Astrocyte (in vitro differentiated cells and primary cell): Measurements from ENCODE around the gene FBXL14. TPM values are rescaled to one million over a fixed set of nuclear protein-coding genes. Genes with fewer than 3 reads are reported as not detected.
"Not testable (repeated sequence)": the region's sequence is repeated elsewhere in the genome, so short reads cannot be mapped to it uniquely, and the experiment has no call there.

Source experiments
- DNase-seq: peaks from one replicate; pipeline ENCODE4 v3.0.0-alpha.2; 2010; ENCODE audit warnings: low read depth
- FAIRE-seq: peaks from 2 replicates; lab custom pipeline; 2011; peaks lifted over from hg19 to GRCh38; lab: Jason Lieb, UNC
- H2AFZ ChIP-seq: 2 replicates; pipeline ENCODE4 v1.6.0; 2012; ENCODE audit warnings: low read depth, low read length, inconsistent platforms
- H3K27ac ChIP-seq: 2 replicates; pipeline ENCODE4 v1.5.1; 2011; ENCODE audit warnings: low read depth, low read length, inconsistent platforms
- H3K27me3 ChIP-seq: 2 replicates; pipeline ENCODE4 v1.6.0; 2011; ENCODE audit warnings: low read length, inconsistent platforms; ENCODE audit not compliant: insufficient read depth
- H3K36me3 ChIP-seq: 2 replicates; pipeline ENCODE4 v1.5.1; 2011; ENCODE audit warnings: low read length, inconsistent platforms; ENCODE audit not compliant: insufficient read depth
- H3K4me1 ChIP-seq: 2 replicates; pipeline ENCODE4 v1.5.1; 2011; ENCODE audit warnings: low read length, inconsistent platforms; ENCODE audit not compliant: insufficient read depth
- H3K4me2 ChIP-seq: 2 replicates; pipeline ENCODE4 v1.6.0; 2012; ENCODE audit warnings: low read length, inconsistent platforms
- H3K4me3 ChIP-seq: 2 replicates; pipeline ENCODE4 v1.5.1; 2011; ENCODE audit warnings: low read depth, mild to moderate bottlenecking, low read length, inconsistent platforms; ENCODE audit not compliant: insufficient read depth
- H3K79me2 ChIP-seq: 2 replicates; pipeline ENCODE4 v1.6.0; 2012; ENCODE audit warnings: mild to moderate bottlenecking, low read length, inconsistent platforms; ENCODE audit not compliant: insufficient read depth
- H3K9ac ChIP-seq: 2 replicates; pipeline ENCODE4 v1.6.0; 2012; ENCODE audit warnings: mild to moderate bottlenecking, low read length, inconsistent platforms
- H3K9me3 ChIP-seq: 2 replicates; pipeline ENCODE4 v1.5.1; 2012; ENCODE audit warnings: low read depth, mild to moderate bottlenecking, low read length, inconsistent platforms; ENCODE audit not compliant: insufficient read depth
- H4K20me1 ChIP-seq: 2 replicates; pipeline ENCODE4 v1.6.0; 2012; ENCODE audit warnings: low read length, inconsistent platforms; ENCODE audit not compliant: insufficient read depth
- H3K27ac Mint-ChIP-seq: one replicate; pipeline ENCODE4 v1.8.0; 2021; ENCODE audit warnings: mild to moderate bottlenecking, mixed read lengths; ENCODE audit not compliant: unreplicated experiment
- H3K27me3 Mint-ChIP-seq: one replicate; pipeline ENCODE4 v1.8.0; 2021; ENCODE audit warnings: low read depth, mixed read lengths; ENCODE audit not compliant: unreplicated experiment
- H3K36me3 Mint-ChIP-seq: one replicate; pipeline ENCODE4 v1.8.0; 2021; ENCODE audit warnings: low read depth, mixed read lengths; ENCODE audit not compliant: unreplicated experiment
- H3K4me1 Mint-ChIP-seq: one replicate; pipeline ENCODE4 v1.8.0; 2021; ENCODE audit warnings: low read depth, mixed read lengths; ENCODE audit not compliant: unreplicated experiment
- H3K4me3 Mint-ChIP-seq: one replicate; pipeline ENCODE4 v1.8.0; 2021; ENCODE audit warnings: mild to moderate bottlenecking, moderate library complexity, mixed read lengths; ENCODE audit not compliant: unreplicated experiment
- H3K9me3 Mint-ChIP-seq: one replicate; pipeline ENCODE4 v1.8.0; 2021; ENCODE audit warnings: mild to moderate bottlenecking, mixed read lengths; ENCODE audit not compliant: unreplicated experiment
- EZH2 ChIP-seq: IDR thresholded peaks from 2 replicates; pipeline ENCODE4 v1.6.1; 2012; ENCODE audit warnings: mild to moderate bottlenecking, low read length, inconsistent platforms; ENCODE audit not compliant: insufficient read depth
- total RNA-seq: library from RNA; stranded (reverse); gene quantifications from 2 replicates; pipeline ENCODE4 v1.2.1, GENCODE V29; 2021
- TF ChIP-seq, protein P1 (sequence below): IDR thresholded peaks from 2 replicates; pipeline ENCODE4 v1.5.1; 2011; ENCODE audit warnings: low read depth, mild to moderate bottlenecking, inconsistent platforms, low read length, moderate library complexity; ENCODE audit not compliant: insufficient read depth

FBXL14 gene
- total RNA-seq, 1 donor from 2014 or later, result 9.2 TPM

DNA sequence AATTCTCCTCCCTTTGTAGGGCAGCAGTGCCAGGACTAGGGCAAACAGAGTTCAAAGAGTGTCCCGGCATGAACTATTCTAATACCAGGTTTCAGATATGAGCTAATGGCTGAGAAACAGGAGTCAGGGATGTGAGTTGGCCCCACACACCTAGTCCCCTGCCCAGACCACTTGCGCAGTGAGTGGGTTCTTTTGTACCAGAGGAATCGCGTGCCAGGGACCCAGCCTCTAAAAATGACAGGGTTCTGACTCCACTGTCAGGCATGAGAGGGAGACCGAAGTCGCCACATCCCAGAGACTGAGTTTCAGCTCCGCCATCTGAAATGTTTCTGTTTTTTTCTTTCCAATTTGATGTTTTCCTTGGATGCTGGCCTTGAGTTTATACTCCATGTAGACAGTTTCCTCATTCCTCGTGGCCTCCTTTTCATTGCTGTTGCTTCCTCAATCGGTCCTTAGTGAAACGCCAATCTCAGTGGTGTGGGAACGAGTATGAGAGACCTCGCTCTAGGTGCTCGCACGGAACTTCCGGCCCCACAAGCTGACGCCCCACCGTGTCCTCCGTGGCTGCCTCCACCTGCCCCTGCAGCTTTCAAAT is 31.5 kb downstream of the FBXL14 start:
- H3K9me3 ChIP-seq, result no peaks in the 10 kb centered on the region
- peaks cover 68% of the 10 kb centered on the region for H3K79me2 ChIP-seq
- no peaks in the 10 kb centered on the region for H3K9me3 Mint-ChIP-seq
- H2AFZ ChIP-seq, result no peak overlapping the region
- DNase-seq (peak; percentile 33), FAIRE-seq (no peak)
- peak overlapping the region; percentile 2 for H3K4me3 ChIP-seq
- peaks cover 56% of the 10 kb centered on the region for H4K20me1 ChIP-seq
- H3K27ac Mint-ChIP-seq, result no peak overlapping the region
- H3K36me3 ChIP-seq, result no peaks in the 10 kb centered on the region
- peaks cover 16% of the 10 kb centered on the region for H3K4me1 Mint-ChIP-seq
- no peaks in the 10 kb centered on the region for H3K27me3 ChIP-seq
- H3K27me3 Mint-ChIP-seq, result no peaks in the 10 kb centered on the region
- H3K9ac ChIP-seq, result peak overlapping the region; percentile 3
- H3K4me2 ChIP-seq, result peak overlapping the region; percentile 47
- H3K4me3 Mint-ChIP-seq, result no peak overlapping the region
- H3K36me3 Mint-ChIP-seq, result peaks cover 12% of the 10 kb centered on the region
- peaks cover 9% of the 10 kb centered on the region for H3K4me1 ChIP-seq
- peak overlapping the region; percentile 1 for H3K27ac ChIP-seq
- TF ChIP-seq, protein P1, sequence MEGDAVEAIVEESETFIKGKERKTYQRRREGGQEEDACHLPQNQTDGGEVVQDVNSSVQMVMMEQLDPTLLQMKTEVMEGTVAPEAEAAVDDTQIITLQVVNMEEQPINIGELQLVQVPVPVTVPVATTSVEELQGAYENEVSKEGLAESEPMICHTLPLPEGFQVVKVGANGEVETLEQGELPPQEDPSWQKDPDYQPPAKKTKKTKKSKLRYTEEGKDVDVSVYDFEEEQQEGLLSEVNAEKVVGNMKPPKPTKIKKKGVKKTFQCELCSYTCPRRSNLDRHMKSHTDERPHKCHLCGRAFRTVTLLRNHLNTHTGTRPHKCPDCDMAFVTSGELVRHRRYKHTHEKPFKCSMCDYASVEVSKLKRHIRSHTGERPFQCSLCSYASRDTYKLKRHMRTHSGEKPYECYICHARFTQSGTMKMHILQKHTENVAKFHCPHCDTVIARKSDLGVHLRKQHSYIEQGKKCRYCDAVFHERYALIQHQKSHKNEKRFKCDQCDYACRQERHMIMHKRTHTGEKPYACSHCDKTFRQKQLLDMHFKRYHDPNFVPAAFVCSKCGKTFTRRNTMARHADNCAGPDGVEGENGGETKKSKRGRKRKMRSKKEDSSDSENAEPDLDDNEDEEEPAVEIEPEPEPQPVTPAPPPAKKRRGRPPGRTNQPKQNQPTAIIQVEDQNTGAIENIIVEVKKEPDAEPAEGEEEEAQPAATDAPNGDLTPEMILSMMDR, result no peak
- no peak for TF ChIP-seq EZH2

DNA sequence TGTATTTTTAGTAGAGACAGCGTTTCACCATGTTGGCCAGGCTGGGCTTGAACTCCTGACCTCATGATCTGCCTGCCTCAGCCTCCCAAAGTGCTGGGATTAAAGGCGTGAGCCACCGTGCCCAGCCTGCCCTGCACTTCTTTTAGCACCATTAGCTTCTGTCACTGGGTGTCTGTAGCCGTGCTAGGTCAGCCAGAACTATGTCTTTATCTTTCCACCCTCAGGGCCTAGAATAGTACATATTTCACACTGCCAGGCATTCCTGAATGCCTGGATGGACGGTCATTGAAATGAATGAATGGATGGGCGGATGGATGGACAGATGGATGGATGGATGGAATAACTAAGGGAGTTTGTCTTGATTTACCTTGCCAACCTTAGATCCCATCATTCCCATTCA is 33.7 kb downstream of the FBXL14 start:
- Mint-ChIP-seq H3K4me1 (peaks cover 10% of the 10 kb centered on the region), H3K27me3 (no peaks in the 10 kb centered on the region)
- H3K79me2 ChIP-seq, result peaks cover 62% of the 10 kb centered on the region

DNA sequence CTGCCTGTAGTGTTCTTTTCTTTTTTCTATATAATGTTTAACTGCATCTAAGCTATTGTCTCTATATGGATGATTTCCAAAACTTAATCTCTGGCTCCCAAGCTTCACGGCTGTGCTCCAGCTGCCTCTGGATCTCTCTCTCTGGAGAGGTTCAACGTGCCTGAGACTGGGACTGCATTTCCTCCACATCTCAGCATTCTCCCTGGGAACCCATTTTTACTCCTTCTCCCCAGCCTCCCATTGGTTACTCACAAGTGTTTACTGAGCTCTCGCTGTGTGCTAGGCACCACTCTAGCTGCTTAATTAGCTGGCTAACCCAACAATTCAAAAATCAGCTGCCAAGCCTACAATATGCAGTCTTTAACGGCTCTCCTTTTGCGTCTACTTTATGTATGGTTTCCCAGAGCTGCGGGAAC is 34.7 kb downstream of the FBXL14 start:
- Mint-ChIP-seq H3K4me3 (no peak overlapping the region), H3K27ac (no peak overlapping the region), H3K9me3 (no peaks in the 10 kb centered on the region), H3K4me1 (peaks cover 8% of the 10 kb centered on the region), H3K36me3 (peaks cover 13% of the 10 kb centered on the region), H3K27me3 (no peaks in the 10 kb centered on the region)
- Histone ChIP-seq H3K9ac (no peak overlapping the region), H3K4me2 (no peak overlapping the region), H3K36me3 (no peaks in the 10 kb centered on the region), H3K4me1 (peaks cover 9% of the 10 kb centered on the region), H3K9me3 (no peaks in the 10 kb centered on the region), H3K4me3 (no peak overlapping the region), H4K20me1 (peaks cover 52% of the 10 kb centered on the region), H2AFZ (no peak overlapping the region), H3K79me2 (peaks cover 61% of the 10 kb centered on the region), H3K27me3 (no peaks in the 10 kb centered on the region), H3K27ac (no peak overlapping the region)
- TF ChIP-seq EZH2, result no peak
- TF ChIP-seq, protein P1, result no peak
- DNase-seq (no peak), FAIRE-seq (no peak)

More for the DNA sequence above, 33.7 kb downstream of the FBXL14 start:
- H3K27ac Mint-ChIP-seq, result no peak overlapping the region
- no peak for TF ChIP-seq EZH2
- TF ChIP-seq, protein P1, result no peak
- Histone ChIP-seq H3K4me2 (no peak overlapping the region), H3K4me3 (no peak overlapping the region), H3K27me3 (no peaks in the 10 kb centered on the region), H3K36me3 (no peaks in the 10 kb centered on the region), H4K20me1 (peaks cover 51% of the 10 kb centered on the region), H3K9ac (no peak overlapping the region), H3K27ac (no peak overlapping the region), H3K4me1 (peaks cover 9% of the 10 kb centered on the region), H3K9me3 (no peaks in the 10 kb centered on the region), H2AFZ (no peak overlapping the region)
- H3K9me3 Mint-ChIP-seq, result no peaks in the 10 kb centered on the region
- H3K4me3 Mint-ChIP-seq, result no peak overlapping the region
- peaks cover 13% of the 10 kb centered on the region for H3K36me3 Mint-ChIP-seq
- DNase-seq (no peak), FAIRE-seq (no peak)

DNA sequence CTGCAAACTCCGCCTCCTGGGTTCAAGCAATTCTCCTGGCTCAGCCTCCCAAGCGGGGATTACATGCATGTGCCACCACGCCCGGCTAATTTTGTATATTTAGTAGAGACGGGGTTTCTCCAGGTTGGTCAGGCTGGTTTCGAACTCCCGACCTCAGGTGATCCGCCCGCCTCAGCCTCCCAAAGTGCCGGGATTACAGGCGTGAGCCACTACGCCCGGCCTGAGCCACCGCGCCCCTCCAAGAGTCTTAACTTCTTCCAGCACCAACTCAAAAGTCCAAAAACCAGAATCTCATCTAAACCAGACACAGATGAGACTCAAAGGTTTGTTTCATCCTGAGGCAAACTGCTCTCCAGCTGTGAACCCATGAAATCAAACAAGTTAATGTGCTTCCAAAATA is 36.3 kb downstream of the FBXL14 start:
- H3K4me2 ChIP-seq, H3K9me3 ChIP-seq, H3K9ac ChIP-seq, H2AFZ ChIP-seq, H3K4me3 ChIP-seq, FAIRE-seq, H3K36me3 ChIP-seq, DNase-seq, H3K27me3 ChIP-seq, H3K9me3 Mint-ChIP-seq, H3K27me3 Mint-ChIP-seq, H3K4me1 ChIP-seq, H3K27ac ChIP-seq, H3K27ac Mint-ChIP-seq, H3K4me1 Mint-ChIP-seq, H3K4me3 Mint-ChIP-seq: not testable (repeated sequence)
- H3K79me2 ChIP-seq, result peaks cover 64% of the 10 kb centered on the region
- H4K20me1 ChIP-seq, result peaks cover 58% of the 10 kb centered on the region
- H3K36me3 Mint-ChIP-seq, result peaks cover 17% of the 10 kb centered on the region
